Lower leg skin (tissue), 3 donors: ENCODE data around the gene SMG9.
"Not testable (repeated sequence)": the region's sequence is repeated elsewhere in the genome, so short reads cannot be mapped to it uniquely, and the experiment has no call there.

ENCODE experiments used
- CTCF ChIP-seq, 3 donors: fragments of 450-650 bp; IDR thresholded peaks; one replicate each; pipeline ENCODE4 v1.5.1; 2016; ENCODE audit warnings: antibody characterized with exemption in 3 of 3, mild to moderate bottlenecking in 3 of 3, moderate library complexity in 2 of 3
- POLR2A ChIP-seq, 2 donors: fragments of 450-650 bp; IDR thresholded peaks; one replicate each; pipeline ENCODE4 v1.6.1; 2016 to 2017; ENCODE audit warnings: antibody characterized with exemption in 2 of 2, mild to moderate bottlenecking in 1 of 2, moderate library complexity in 1 of 2

GRCh38 chr19:43774940-43775258, 20.1 kb upstream of the SMG9 start:
- TF ChIP-seq CTCF, POLR2A (IDR thresholded peaks at IDR 0.05): not testable (repeated sequence)
